Lung (tissue), 12 donors: ENCODE measurements around the gene B4GAT1. TPM values are rescaled to one million over a fixed set of nuclear protein-coding genes. Genes with fewer than 3 reads are reported as not detected.

ENCODE experiments used
- ATAC-seq: fragments of 200-7000 bp; cut with Tn5 transposase; one replicate; pipeline ENCODE4 v1.9.1; 2020; ENCODE audit warnings: moderate number of reproducible peaks; ENCODE audit not compliant: insufficient read depth, low FRiP score
- DNase-seq, 3 donors: peaks; one replicate each; pipeline ENCODE4 v3.0.0-alpha.2; 2013 to 2017
- H3K27ac ChIP-seq, 2 donors: one replicate each; pipeline ENCODE4 v1.5.1; 2013; ENCODE audit warnings: mild to moderate bottlenecking in 2 of 2, moderate library complexity in 2 of 2, control low read depth in 1 of 2, inconsistent platforms in 1 of 2, low read depth in 1 of 2, low read length in 1 of 2
- H3K27me3 ChIP-seq, 3 donors: one replicate each; pipeline ENCODE4 v1.5.1; 2013; ENCODE audit warnings: low read length in 2 of 3; ENCODE audit not compliant: control insufficient read depth in 3 of 3, insufficient read depth in 3 of 3
- H3K36me3 ChIP-seq, 4 donors: one replicate each; pipeline ENCODE4 v1.5.1; 2013; ENCODE audit warnings: low read length in 4 of 4, mild to moderate bottlenecking in 1 of 4, moderate library complexity in 1 of 4; ENCODE audit not compliant: control insufficient read depth in 4 of 4, insufficient read depth in 4 of 4
- H3K4me1 ChIP-seq, 5 donors: one replicate each; pipeline ENCODE4 v1.5.1; 2013; ENCODE audit warnings: low read length in 5 of 5, mild to moderate bottlenecking in 2 of 5, moderate library complexity in 1 of 5; ENCODE audit not compliant: control insufficient read depth in 5 of 5, insufficient read depth in 5 of 5
- H3K4me3 ChIP-seq: one replicate; pipeline ENCODE4 v1.5.1; 2013; ENCODE audit warnings: mild to moderate bottlenecking, control low read depth, moderate library complexity
- H3K9ac ChIP-seq, 2 donors: one replicate each; pipeline ENCODE4 v1.5.1; 2013; ENCODE audit warnings: low read length in 2 of 2, control low read depth in 1 of 2; ENCODE audit not compliant: insufficient read depth in 1 of 2
- H3K9me3 ChIP-seq, 4 donors: one replicate each; pipeline ENCODE4 v1.5.1; 2013; ENCODE audit warnings: low read length in 3 of 4, mild to moderate bottlenecking in 1 of 4, moderate library complexity in 1 of 4; ENCODE audit not compliant: control insufficient read depth in 4 of 4, insufficient read depth in 3 of 4
- CTCF ChIP-seq: IDR thresholded peaks from 2 replicates; pipeline ENCODE4 v1.5.1; 2012; ENCODE audit warnings: mild to moderate bottlenecking; ENCODE audit errors: control extremely low read depth, extremely low read depth
- WGBS, 2 donors: extraction: QIAGEN DNeasy Blood & Tissue Kit; methylation state at CpG; one replicate each; pipeline ENCODE4 v1.1.7; 2013; 5-methylcytosine and 5-hydroxymethylcytosine counted together
- polyA plus RNA-seq, 2 donors: library from polyadenylated mRNA; stranded (reverse); fragments of 200-250 nt; gene quantifications; one replicate each; pipeline ENCODE4 v1.2.1, GENCODE V29; 2013
- total RNA-seq, 2 donors: library from RNA; depleted of rRNA in 1 of 2; stranded (reverse); fragments of >200 nt in 1 of 2; gene quantifications; one replicate each; pipeline ENCODE4 v1.2.1, GENCODE V29; 2014 to 2021
- donor health status: control.
- donor health status: control.
- donor health status: Bipolar disorder and iron deficiency.
- donor health status: healthy.
- donor health status: DM: yes; HTN: yes; CAD: no.

Gene B4GAT1
- total and polyA plus RNA-seq, 4 donors, result 18.2 to 28.0 (median 24.0) TPM

- no peak for DNase-seq
- H3K9ac ChIP-seq, result peak overlapping the region in 1 of 2 donors; percentile 71
- 81 to 92% methylated on average over 17 of the region's 17 CpGs for WGBS, 2 donors
These were observed 32.6 kb downstream of the B4GAT1 start for GRCh38 chr11:66314561-66315497.

GRCh38 chr11:66314186-66314501 is 33.3 kb downstream of the B4GAT1 start:
- DNase-seq (no peak), ATAC-seq (no peak)
- peak overlapping the region in 1 of 2 donors; percentile 15 for H3K27ac ChIP-seq
- peak overlapping the region in 1 of 2 donors; percentile 71 for H3K9ac ChIP-seq
- no peak overlapping the region for H3K4me3 ChIP-seq
- H3K4me1 ChIP-seq, result peaks cover 0 to 44% (median 18%) of the 10 kb centered on the region in 5 donors
- H3K9me3 ChIP-seq, result no peaks in the 10 kb centered on the region
- 79% methylated on average over 1 of the region's 1 CpG for WGBS, 2 donors
- no peak for TF ChIP-seq CTCF
- no peaks in the 10 kb centered on the region for H3K27me3 ChIP-seq
- peaks cover 0 to 3% (median 0%) of the 10 kb centered on the region in 4 donors for H3K36me3 ChIP-seq

More at GRCh38 chr11:66314561-66315497, 32.6 kb downstream of the B4GAT1 start:
- Histone ChIP-seq H3K36me3 (peaks cover 0 to 3% (median 0%) of the 10 kb centered on the region in 4 donors), H3K4me1 (peaks cover 0 to 44% (median 18%) of the 10 kb centered on the region in 5 donors), H3K4me3 (no peak overlapping the region), H3K27me3 (no peaks in the 10 kb centered on the region), H3K9me3 (no peaks in the 10 kb centered on the region), H3K27ac (peak overlapping the region in 1 of 2 donors; percentile 21)
- ATAC-seq, result no peak
- no peak for TF ChIP-seq CTCF

- Histone ChIP-seq H3K36me3 (peaks cover 0 to 3% (median 0%) of the 10 kb centered on the region in 4 donors), H3K9ac (peak overlapping the region in 1 of 2 donors; percentile 71), H3K4me3 (no peak overlapping the region), H3K27me3 (no peaks in the 10 kb centered on the region), H3K4me1 (peaks cover 0 to 38% (median 15%) of the 10 kb centered on the region in 5 donors), H3K27ac (peak overlapping the region; percentile 51 to 77), H3K9me3 (no peaks in the 10 kb centered on the region)
- TF ChIP-seq CTCF, result no peak
- 50 to 60% methylated on average over 33 to 38 of the region's 38 CpGs for WGBS, 2 donors
- ATAC-seq (no peak), DNase-seq (peak; percentile 87 to 94 (median 90))
These were observed 33.9 kb downstream of the B4GAT1 start for GRCh38 chr11:66313321-66314185.
